GM18858 (cell line): Measurements from ENCODE around the gene TMEM190.

Source experiments
- ATAC-seq: cut with Tn5 transposase; IDR thresholded peaks from one replicate; pipeline ENCODE4 v1.9.1; 2021; ENCODE audit not compliant: unreplicated experiment

The TMEM190 gene

GRCh38 chr19:55369653-55370304, 6.8 kb upstream of the TMEM190 start:
- no peak for ATAC-seq

DNA sequence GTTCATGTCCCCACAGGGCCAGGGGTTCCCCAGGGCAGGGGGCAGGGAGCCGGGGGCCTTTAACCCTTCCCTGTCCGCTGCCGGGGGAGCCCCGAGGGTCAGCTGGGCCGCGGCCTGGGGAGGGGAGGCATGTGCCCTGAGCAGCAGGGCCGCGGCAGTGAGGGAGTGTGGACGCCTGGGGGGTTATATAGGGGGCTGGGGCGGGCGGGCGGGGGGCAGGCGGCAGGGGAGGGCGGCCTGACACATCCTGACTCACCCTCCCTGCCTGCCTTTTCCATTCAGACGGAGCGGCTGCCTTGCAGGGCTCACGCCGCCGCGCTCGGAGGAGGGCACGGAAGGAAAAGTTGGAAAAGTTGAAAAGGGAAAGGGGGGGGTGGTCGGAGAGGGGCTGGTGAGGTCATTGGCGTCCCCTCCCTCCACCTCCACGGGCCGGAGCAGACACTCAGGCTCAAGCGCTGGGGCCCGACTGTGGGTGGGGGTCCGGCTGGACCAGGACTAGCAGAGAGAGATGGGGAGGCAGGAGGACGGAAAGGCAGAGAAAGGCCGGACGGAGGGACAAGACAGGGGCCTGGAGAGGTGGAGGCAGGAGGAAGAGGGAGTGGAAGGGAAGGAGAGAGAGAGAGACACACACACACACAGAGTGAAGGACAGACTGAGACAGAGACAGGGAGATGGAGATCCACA, 6.2 kb upstream of the TMEM190 start, which contains the start of gene IL11:
IL11 (minus strand) TSS at position 159 of the 684 bp plus-strand sequence; CDS start at position 6, 153 bp downstream.
- ATAC-seq, result no peak

- no peak for ATAC-seq
Measured at GRCh38 chr19:55372316-55373081, 4.1 kb upstream of the TMEM190 start.

DNA sequence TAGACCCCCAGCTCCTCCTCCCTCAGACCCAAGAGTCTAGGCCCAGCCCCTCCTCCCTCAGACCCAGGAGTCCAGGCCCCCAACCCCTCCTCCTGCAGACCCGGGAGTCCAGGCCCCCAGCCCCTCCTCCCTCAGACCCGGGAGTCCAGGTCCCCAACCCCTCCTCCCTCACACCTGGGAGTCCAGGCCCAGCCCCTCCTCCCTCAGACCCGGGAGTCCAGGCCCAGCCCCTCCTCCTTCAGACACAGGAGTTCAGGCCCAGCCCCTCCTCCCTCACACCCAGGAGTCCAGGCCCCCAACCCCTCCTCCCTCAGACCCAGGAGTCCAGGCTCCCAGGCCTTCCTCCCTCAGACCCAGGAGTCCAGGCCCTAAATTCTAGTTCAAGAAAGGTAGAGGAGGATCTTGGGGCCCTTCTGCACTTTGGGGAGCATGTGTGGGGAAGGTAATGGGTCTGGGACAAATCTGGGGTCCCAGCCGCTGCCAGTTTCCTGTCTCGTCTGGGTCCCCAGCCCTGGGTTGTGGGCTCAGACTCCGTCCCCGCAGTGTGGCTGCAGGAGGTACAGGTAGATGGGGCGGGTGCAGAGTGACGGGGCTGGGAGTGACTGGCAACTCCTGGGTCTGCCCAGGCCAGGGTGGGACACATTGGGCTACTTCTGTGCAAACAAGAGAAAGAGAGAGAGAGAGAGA, 3.2 kb upstream of the TMEM190 start:
- ATAC-seq, result no peak

DNA sequence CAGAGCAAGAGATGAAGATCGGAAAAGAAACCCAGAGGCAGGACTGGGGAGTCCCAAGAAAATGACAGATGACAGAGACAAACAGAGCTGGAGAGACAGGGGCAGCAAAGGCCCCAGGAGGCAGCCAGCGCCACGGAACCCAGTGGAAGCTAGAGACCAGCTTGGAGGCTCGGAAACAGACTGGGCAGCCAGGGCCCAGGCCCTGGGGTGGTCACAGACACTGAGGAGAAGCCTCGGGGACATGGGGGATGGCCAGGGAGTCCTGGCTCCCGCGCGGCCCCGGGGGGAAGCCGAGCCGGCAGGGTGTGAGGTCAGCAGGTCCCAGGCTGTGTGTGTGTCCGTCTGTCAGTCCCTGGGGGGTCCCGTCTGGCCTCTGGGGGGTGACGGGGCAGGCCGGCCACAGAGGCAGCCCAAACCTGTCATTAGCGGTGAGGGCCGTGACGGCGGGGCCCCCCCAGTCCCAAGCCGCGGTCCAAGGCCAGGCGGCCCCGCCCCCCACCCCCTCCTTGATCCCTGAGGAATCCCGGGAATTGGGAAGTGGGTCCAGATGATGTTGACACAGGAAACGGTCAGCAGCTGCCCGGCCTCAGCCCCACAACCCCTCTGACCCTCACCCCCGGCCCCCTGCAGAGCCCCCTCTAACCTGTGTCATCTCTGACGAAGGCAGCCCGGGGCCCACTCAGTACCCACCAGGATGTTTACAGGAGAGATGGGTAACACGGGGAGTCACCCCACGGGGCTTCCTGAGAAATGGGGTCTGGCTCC, 2.5 kb upstream of the TMEM190 start:
- no peak for ATAC-seq

DNA sequence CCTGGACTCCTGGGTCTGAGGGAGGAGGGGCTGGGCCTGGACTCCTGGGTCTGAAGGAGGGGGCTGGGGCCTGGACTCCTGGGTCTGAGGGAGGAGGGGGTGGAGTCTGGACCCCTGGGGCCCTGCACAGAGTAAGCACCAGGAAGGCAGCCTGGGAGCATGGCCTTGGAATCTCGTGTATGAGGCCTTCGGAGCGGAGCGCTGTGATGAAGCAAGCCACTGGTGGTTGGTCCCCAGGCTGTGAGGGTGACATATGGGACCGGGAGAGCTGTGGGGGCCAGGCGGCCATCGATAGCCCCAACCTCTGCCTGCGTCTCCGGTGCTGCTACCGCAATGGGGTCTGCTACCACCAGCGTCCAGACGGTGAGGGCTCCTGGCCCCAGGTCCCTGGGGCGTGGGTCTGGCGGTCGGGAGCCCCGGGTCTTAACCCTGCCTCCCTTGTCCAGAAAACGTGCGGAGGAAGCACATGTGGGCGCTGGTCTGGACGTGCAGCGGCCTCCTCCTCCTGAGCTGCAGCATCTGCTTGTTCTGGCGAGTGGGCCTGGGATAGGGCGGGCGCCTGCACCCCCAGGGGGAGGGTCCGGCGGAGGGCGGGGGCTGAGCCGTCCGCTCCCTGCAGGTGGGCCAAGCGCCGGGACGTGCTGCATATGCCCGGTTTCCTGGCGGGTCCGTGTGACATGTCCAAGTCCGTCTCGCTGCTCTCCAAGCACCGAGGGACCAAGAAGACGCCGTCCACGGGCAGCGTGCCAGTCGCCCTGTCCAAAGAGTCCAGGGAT, 918 bp downstream of the TMEM190 start:
- ATAC-seq, result no peak

DNA sequence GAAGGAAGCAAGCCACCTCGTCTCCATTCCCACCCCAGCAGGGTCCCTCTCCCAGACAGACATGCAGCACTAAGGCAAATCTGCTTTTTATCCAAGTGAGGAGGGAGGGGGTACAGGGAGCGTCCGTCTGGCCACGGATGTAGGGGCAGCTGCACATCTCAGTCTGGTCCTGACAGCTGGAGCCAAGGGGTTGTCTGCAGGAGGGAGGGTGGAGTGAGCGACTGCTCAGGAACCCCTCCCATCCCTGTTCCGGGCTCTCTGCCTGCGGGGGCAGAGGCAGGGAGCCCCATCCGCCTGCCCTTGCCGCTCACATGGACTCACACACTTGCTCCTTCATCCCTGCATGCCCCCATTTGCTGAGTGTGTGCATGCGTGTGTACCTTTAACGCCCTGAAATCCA, 2.5 kb downstream of the TMEM190 start:
- ATAC-seq, result no peak

DNA sequence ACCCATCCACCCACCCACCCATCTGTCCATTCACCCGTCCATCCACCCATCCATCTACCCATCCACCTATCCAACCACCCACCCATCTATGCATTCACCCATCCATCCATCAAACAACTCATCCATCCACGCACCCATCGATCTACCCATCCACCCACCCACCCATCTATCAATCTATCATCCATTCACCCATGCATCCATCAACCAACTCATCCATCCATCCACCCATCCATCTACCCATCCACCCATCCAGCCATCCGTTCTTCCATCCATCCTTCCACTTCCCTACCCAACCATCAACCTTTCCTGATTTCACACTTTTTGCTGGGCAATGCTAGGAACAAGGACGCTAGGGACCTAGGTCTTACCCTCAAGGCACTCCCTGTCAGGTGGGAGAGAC, 5.4 kb downstream of the TMEM190 start:
- ATAC-seq, result no peak

DNA sequence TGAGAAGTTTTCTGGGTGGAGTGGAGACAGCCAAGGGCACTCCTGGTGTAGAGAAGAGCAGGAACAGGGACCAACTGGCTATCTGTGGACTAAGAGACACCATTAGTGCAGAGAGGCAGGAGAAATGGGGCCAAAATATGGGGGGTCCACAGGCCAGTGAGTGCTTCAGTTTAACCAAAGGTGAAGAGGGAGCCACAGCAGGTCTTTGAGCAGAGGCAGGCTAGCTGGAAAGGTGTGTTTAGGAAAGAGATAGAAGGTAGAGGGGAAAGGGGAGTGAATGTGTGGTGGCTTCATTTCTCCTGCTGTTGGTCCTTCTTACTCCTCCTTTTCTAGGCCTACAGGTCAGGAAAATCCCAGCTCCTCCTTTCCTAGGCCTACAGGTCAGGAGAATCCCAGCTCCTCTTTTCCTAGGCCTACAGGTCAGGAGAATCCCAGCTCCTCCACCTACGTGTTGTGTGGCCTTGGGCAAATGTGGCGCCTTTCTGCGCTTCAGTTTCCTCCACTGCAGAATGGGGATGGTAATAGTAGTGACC, 6.0 kb downstream of the TMEM190 start:
- ATAC-seq, result no peak

GRCh38 chr19:55383279-55384130, 6.9 kb downstream of the TMEM190 start:
- no peak for ATAC-seq

DNA sequence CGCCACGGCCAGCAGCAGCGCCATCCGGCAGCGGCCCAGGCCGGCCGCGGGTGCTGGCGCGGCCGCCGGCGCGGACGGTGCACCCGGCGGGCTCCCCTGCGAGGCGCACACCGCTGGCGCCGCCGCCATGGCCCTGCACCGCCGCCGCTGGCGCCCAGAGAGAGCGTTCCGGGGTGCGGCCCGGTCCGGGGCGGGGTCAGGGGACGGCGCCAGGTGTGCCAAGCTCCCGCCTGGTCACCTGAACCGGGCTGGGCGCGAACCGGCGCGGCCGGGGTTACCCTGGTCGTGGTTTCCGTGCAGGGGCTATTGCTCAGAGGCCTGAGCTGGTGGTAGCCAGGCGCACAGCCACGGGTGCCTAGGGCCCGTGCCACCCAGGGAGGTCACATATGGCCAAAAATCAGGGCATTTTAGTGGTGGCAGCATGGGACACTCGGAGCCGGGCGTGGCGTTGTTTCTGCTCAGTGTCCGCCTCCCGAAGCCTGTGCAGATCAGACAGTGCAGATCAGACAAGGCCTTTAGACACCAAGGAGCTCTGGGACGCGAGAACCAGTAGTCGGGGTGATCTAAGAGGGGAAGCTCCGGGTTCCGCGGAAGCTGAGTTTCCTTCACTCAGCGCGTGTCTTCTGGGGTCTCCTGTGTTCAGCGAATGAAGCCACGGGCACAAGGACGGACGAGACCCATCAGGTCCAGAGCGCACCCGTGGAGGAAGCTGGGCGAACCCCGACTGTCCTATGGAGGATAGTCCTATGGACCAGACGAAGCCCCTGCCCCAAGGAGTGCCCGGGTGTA, 7.7 kb downstream of the TMEM190 start, which contains the start of gene TMEM238:
TMEM238 (minus strand) TSS at position 162 of the 789 bp plus-strand sequence; CDS start at position 129, 33 bp downstream.
- no peak for ATAC-seq

DNA sequence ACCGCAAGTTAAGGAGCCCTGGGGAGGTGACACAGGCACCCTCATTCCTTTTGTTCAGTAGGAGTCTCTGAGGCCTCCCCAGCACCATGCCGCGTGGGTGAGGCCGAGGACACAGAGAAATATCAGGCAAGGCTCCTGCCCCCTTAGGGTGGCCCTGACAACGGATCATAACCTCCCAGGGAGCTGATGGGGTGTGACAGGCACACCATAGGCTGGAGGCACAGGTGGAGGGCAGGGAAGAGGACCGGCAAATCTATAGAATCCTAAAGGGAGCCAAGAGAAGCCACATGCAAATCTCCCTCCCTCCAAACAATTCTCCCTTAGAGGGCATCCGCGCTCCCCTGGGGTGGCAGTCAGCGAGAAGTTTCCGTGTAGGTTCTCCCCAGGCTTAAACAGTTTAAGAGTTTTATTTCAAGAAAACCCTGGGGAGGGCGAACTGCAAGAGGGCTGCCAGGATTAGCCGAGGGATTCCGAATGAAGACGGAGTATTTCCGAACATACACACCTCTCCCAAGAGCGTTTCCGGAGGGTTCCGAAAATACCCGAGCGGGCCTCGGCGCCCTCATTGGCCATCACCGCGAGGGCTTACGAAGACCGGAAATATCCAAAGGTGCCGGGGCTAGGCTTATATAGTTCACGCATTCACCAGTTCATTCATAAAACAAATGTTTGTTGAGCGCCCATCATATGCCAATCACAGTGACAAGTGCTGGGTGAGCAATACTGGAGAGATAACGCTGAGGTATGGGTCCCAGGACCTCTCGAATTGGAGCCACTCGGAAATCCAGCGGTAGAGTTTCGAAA, 8.5 kb downstream of the TMEM190 start:
- peak; percentile 47 for ATAC-seq

GRCh38 chr19:55385724-55386492, 9.3 kb downstream of the TMEM190 start, which contains the start of gene RPL28:
RPL28 (plus strand) TSS chr19:55385932; CDS start chr19:55386358, 426 bp downstream.
- ATAC-seq, result peak; percentile 50

DNA sequence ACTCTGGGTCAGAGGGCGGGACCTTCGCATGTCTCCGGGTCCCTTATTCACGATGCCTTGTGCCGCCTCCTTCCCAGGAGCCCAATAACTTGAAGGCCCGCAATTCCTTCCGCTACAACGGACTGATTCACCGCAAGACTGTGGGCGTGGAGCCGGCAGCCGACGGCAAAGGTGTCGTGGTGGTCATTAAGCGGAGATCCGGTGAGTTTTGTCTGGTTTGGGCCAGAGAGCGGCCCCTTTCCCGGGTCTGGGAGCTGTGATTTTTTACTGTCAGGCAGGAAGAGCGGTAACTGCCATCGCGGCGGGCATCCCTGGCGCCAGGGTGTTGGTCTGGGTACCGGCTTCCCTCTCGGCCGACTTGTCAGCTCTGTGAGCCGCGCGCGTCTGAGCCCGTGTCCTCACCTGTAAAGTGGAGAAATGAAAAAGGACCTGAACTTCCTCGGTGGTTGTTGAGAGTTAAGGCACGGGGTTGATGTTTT, 9.9 kb downstream of the TMEM190 start:
- no peak for ATAC-seq

DNA sequence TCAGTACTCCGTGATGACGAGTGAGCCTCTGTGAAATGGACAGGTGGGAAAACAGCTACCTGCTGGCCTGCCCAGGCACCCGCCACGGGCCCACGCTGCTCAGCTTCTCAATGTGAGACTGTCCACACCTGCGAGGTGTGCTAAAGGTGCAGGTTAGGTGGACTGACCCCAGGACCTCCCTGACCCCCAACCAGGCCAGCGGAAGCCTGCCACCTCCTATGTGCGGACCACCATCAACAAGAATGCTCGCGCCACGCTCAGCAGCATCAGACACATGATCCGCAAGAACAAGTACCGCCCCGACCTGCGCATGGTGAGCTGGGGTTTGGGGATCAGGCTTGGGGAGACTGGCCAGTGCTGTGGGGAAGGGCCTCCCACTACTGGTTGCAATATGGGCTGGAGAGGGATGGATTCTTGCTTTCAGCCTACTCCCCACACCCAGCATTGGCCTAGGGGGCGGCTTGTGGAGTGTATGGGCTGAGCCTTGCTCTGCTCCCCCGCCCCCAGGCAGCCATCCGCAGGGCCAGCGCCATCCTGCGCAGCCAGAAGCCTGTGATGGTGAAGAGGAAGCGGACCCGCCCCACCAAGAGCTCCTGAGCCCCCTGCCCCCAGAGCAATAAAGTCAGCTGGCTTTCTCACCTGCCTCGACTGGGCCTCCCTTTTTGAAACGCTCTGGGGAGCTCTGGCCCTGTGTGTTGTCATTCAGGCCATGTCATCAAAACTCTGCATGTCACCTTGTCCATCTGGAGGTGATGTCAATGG, 11.3 kb downstream of the TMEM190 start:
- no peak for ATAC-seq
